ENCODE data around the gene CYP2A13.

GRCh38 chr19:41095703-41096102, 7.5 kb downstream of the CYP2A13 start:
- TF ChIP-seq CTCF (conservative IDR thresholded peaks at IDR 0.05; ENCODE audit: low read depth, low read length) (no peak), EZH2 (IDR thresholded peaks at IDR 0.05; ENCODE audit: low read length, unreplicated experiment) (no peak), EZH2phosphoT487 (IDR thresholded peaks at IDR 0.05; ENCODE audit: borderline replicate concordance, low read length) (no peak)
